HG03196 (cell line): Measurements from ENCODE around the gene FLT3.

Experiments used
- ATAC-seq: cut with Tn5 transposase; IDR thresholded peaks from one replicate; pipeline ENCODE4 v1.9.1; 2021; ENCODE audit not compliant: unreplicated experiment

FLT3 gene

DNA sequence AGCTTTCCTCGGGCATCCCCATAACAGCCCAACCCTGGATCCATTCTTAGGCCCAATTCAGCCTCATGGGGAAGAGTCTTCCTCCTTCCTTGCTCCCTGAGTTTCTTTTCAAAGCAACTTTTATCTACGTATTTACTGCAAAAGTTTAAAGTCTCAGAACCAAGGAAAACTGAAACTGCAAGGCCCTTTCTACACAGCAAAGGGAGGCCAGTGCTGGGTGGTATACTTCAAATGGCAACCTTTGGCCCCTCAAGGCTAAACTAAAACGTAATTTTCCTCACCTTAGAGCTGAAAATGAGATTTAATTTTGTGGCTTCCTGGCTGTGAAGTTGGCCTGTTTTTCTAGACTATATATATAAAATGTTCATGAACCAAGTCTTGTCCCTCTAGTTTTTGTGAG is 136.9 kb downstream of the FLT3 start:
- ATAC-seq: no peak

GRCh38 chr13:27962982-27963381 is 137.4 kb downstream of the FLT3 start:
- no peak for ATAC-seq

DNA sequence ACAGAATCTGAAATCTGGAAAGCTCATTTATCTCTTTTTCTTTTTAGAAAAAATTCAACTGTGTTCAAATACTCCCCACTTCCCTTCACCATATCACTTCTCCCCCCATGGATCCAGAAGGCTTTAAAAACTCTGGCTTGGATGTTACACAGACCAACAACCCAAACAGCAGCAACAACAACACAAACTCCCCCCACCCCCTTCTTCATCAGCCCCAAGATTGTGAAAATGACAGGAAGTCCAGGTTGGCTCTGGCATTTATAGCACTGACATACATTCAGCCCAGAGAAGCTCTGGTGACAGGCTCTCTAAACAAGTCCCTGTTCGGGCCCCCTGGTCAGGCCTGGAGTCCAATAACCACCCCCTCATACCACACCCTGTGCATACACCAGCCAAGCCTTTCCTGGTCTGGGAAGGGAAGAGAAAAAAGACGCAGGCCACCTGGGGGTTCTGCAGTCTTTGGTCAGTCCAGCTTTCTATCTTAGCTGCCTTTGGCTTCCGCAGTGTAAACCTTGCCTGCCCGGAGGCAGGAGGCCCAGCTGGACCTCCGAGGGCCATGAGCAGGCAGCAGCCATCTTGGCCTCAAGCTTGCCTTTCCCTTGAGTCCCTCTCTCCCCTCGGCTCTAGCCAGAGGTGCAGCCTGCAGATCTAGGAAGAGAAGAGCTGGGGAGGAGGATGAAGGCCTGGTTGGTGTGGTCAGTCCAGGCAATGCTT is 138.1 kb downstream of the FLT3 start:
- no peak for ATAC-seq

DNA sequence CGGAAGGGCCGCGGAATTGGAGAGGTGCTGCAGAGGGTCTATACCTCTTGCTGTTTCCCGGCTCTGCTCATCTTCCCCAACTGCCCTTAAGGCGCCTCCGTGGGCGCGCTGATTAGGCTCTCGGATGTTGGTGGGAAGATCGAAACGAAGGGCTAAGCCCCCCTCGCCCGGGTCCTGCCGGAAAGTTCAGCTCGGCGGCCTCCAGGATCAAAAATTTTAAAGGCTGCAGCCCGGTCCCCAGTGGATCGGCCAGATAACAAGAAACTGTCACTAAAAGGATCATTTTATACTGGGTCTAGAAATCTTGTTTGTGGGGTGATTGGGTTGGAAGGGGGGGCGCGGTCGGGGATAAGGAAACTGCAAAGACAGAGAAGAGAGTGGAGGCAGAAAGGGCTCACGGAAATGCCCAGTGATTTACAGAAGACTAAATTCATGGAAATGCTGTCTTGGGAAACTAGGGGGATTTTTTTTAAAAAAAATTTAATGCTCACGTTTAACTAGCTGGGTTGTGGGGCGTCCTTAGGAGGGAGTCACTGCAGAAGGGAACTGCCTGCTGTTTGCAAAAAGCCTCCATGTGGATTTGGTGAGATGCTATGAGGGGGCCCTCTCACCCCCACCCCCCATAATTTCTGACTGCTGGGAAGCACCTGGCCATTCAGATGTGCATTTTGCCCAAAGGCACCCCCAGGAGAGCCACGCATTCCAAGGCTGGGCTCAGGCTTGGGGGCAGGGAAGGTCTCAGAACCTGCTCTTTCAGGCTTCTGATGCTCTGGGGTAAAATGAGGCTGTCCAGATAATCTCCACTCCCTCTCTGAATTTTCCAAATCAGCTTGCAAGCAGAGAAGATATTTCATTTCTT is 138.9 kb downstream of the FLT3 start:
- no peak for ATAC-seq

DNA sequence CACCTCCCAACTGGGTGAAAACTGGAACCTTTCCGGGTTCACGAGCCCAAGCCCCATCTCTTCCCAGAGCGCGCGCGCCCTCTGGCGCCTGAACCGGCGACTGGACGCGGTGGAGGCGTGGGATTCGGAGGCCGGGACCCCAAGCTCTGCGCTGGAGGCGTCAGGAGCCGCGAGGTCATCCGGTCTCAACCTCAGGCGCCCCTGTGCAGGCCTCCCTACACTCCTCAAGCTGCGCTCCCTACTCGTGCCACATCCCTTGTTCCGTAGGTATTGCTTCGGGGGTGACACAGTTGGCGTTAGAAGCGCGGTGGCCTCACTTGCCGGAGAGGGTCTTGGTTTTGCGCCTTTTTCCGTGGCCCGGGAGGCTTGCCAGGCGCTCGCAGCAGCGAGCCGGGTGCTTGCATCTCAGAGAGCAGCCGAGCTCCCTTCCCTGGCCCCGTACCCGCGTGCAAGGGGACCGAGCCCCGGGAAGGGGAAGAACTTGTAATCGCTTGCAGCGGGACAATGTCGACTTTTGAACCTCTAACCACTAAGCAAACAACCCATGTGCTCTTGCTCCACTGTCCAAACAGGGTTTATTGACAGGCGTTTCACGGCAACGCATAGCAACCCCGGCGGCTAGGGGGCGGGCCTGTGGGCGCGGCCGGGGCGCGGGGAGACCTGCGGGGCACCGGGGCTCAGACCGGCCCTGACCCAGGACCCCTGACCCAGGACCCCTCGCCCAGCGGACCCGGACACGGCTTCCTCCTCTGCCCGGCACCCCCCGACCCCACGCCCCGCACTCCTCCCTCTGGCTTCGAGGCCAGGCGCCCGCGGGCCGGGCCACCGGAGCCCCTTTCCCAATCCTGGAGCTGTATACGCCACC is 139.8 kb downstream of the FLT3 start:
- ATAC-seq: no peak

- no peak for ATAC-seq
Measured at GRCh38 chr13:27959976-27960361, 140.4 kb downstream of the FLT3 start.

GRCh38 chr13:27956576-27957300 is 143.6 kb downstream of the FLT3 start:
- no peak for ATAC-seq

DNA sequence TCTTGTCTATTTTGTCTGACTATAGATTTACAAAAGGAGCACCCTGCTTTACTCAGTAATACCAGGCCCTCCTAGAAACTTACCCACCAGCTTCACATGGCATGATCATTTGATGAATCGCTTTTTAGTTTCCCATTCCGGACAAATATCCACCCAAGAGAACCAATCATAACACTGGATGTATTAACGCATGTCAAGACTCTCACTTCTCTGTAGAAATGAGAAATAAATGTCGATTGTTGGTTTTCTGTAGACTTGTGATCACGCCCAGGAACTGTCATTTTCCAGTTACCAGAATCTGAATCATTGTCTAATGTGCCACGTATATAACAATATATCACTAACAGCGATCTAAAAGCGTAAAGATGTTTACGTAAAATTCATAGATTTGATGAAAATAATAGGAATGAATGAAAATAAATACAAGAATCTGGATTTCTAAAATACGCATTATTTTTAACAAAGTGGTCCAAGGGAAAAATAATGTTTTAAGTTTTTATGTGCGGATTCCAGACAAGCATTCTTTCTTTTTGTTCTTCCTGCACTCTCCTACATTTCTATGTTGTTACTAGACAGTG is 145.3 kb downstream of the FLT3 start:
- no peak for ATAC-seq

- ATAC-seq: peak; percentile 24
Measured at GRCh38 chr13:27954406-27954851, 145.9 kb downstream of the FLT3 start.

- ATAC-seq: peak; percentile 83
Measured at GRCh38 chr13:27953676-27954405, 146.5 kb downstream of the FLT3 start.
